ENCODE measurements around the gene GAPT. TPM values are rescaled to one million over a fixed set of nuclear protein-coding genes. Genes with fewer than 3 reads are reported as not detected.

The GAPT gene
- total RNA-seq, 1 donor from 2014 or later = not detected

GRCh38 chr5:58458743-58459145, 32.5 kb upstream of the GAPT start:
- no peaks in the 10 kb centered on the region for H3K27me3 ChIP-seq (ENCODE audit: control insufficient read depth, insufficient read depth, low read length)
- peak overlapping the region; percentile 99 for H3K4me3 ChIP-seq (ENCODE audit: low read depth, low read length)
- DNase-seq (ENCODE audit: low read depth) = peak; percentile 82
- peaks cover 20% of the 10 kb centered on the region for H3K36me3 ChIP-seq (ENCODE audit: control insufficient read depth, insufficient read depth, low read length)
- no peak for FAIRE-seq
- no peak for TF ChIP-seq CTCF (IDR thresholded peaks at IDR 0.05; ENCODE audit: insufficient read depth, low read length, severe bottlenecking)

- H3K36me3 ChIP-seq (ENCODE audit: control insufficient read depth, insufficient read depth, low read length) = peaks cover 20% of the 10 kb centered on the region
- H3K4me3 ChIP-seq (ENCODE audit: low read depth, low read length) = peak overlapping the region; percentile 99
- no peak for DNase-seq (ENCODE audit: low read depth)
Observed at GRCh38 chr5:58459146-58460001, 31.9 kb upstream of the GAPT start.

GRCh38 chr5:58460002-58460731, 31.1 kb upstream of the GAPT start, which contains the start of gene PLK2:
PLK2 (minus strand) TSS chr5:58460086; CDS start chr5:58459959, 127 bp downstream.
- DNase-seq (ENCODE audit: low read depth) = peak; percentile 68

More at GRCh38 chr5:58459146-58460001, 31.9 kb upstream of the GAPT start:
- no peak for FAIRE-seq
- no peak for TF ChIP-seq CTCF (IDR thresholded peaks at IDR 0.05; ENCODE audit: insufficient read depth, low read length, severe bottlenecking)
- no peaks in the 10 kb centered on the region for H3K27me3 ChIP-seq (ENCODE audit: control insufficient read depth, insufficient read depth, low read length)

GRCh38 chr5:58460732-58461286, 30.4 kb upstream of the GAPT start:
- H3K27me3 ChIP-seq (ENCODE audit: control insufficient read depth, insufficient read depth, low read length) = no peaks in the 10 kb centered on the region
- peak overlapping the region; percentile 99 for H3K4me3 ChIP-seq (ENCODE audit: low read depth, low read length)
- peak; percentile 89 for TF ChIP-seq CTCF (IDR thresholded peaks at IDR 0.05; ENCODE audit: insufficient read depth, low read length, severe bottlenecking)
- DNase-seq (ENCODE audit: low read depth) = peak; percentile 71
- peaks cover 13% of the 10 kb centered on the region for H3K36me3 ChIP-seq (ENCODE audit: control insufficient read depth, insufficient read depth, low read length)
- FAIRE-seq = peak; percentile 79

More at GRCh38 chr5:58460002-58460731, 31.1 kb upstream of the GAPT start, which contains the start of gene PLK2:
- peak within 1 kb of the TSS; percentile 99 for H3K4me3 ChIP-seq (ENCODE audit: low read depth, low read length)
- H3K36me3 ChIP-seq (ENCODE audit: control insufficient read depth, insufficient read depth, low read length) = peaks cover 17% of the 10 kb centered on the region
- peak; percentile 75 for TF ChIP-seq CTCF (IDR thresholded peaks at IDR 0.05; ENCODE audit: insufficient read depth, low read length, severe bottlenecking)
- H3K27me3 ChIP-seq (ENCODE audit: control insufficient read depth, insufficient read depth, low read length) = no peaks in the 10 kb centered on the region
- FAIRE-seq = no peak

- no peaks in the 10 kb centered on the region for H3K27me3 ChIP-seq (ENCODE audit: control insufficient read depth, insufficient read depth, low read length)
- H3K4me3 ChIP-seq (ENCODE audit: low read depth, low read length) = no peak overlapping the region
- peak; percentile 83 for DNase-seq (ENCODE audit: low read depth)
- FAIRE-seq = no peak
- no peak for TF ChIP-seq CTCF (IDR thresholded peaks at IDR 0.05; ENCODE audit: insufficient read depth, low read length, severe bottlenecking)
- peaks cover 8% of the 10 kb centered on the region for H3K36me3 ChIP-seq (ENCODE audit: control insufficient read depth, insufficient read depth, low read length)
Observed at GRCh38 chr5:58462154-58462553, 29.1 kb upstream of the GAPT start.
